ENCODE data around the gene PARD3. TPM values are rescaled to one million over a fixed set of nuclear protein-coding genes. Genes with fewer than 3 reads are reported as not detected.
"Not testable (repeated sequence)": the region's sequence is repeated elsewhere in the genome, so short reads cannot be mapped to it uniquely, and the experiment has no call there.

The PARD3 gene
- total RNA-seq, 1 donor from 2014 or later, result 76.4 TPM

DNA sequence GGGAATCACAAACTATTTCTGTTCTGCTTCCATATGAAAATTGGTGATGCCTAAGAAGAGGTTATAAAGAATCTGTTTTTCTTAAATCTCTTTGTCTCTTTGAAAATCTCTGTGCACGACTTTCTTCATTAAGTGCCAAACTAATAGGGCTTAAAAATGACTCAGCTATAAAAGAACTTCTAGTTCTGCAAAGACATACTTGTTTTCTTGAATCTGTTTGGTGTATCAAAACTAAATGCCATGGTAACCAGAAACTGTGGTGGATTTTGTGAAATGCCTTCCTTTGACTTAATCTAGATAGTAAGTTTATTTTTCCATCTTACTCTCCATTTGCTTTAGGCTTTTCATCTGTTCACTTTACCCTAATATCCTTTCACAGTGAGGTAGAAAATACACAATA, 417.8 kb downstream of the PARD3 start:
- Histone ChIP-seq H3K36me3 (ENCODE audit: control insufficient read depth, insufficient read depth, low read length) (no peaks in the 10 kb centered on the region), H3K27me3 (ENCODE audit: control insufficient read depth, insufficient read depth, low read length) (no peaks in the 10 kb centered on the region), H3K4me3 (ENCODE audit: low read depth, low read length) (no peak overlapping the region)
- DNase-seq (ENCODE audit: low read depth), result no peak
- TF ChIP-seq, protein P1, sequence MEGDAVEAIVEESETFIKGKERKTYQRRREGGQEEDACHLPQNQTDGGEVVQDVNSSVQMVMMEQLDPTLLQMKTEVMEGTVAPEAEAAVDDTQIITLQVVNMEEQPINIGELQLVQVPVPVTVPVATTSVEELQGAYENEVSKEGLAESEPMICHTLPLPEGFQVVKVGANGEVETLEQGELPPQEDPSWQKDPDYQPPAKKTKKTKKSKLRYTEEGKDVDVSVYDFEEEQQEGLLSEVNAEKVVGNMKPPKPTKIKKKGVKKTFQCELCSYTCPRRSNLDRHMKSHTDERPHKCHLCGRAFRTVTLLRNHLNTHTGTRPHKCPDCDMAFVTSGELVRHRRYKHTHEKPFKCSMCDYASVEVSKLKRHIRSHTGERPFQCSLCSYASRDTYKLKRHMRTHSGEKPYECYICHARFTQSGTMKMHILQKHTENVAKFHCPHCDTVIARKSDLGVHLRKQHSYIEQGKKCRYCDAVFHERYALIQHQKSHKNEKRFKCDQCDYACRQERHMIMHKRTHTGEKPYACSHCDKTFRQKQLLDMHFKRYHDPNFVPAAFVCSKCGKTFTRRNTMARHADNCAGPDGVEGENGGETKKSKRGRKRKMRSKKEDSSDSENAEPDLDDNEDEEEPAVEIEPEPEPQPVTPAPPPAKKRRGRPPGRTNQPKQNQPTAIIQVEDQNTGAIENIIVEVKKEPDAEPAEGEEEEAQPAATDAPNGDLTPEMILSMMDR (IDR thresholded peaks at IDR 0.05; ENCODE audit: insufficient read depth, low read length, poor library complexity, severe bottlenecking), result no peak

DNA sequence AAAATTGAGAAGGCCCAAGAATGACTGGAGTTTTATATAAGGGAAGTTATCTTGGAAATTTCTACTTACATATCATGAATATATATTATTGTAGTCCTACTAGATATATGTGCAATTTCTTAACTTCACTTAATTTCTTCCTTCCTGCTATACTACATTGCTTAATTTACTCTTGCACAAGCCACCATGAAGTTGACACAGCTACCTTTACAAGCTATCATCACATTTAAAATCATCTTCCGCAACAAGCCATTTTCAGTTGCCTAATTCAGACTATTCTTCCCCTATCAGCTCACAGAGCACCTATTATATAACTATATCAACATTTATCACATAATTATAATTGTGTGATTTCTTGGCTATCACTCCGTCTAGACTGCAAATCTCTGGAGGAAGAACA, 418.4 kb downstream of the PARD3 start:
- no peak for DNase-seq (ENCODE audit: low read depth)
- H3K27me3 ChIP-seq (ENCODE audit: control insufficient read depth, insufficient read depth, low read length), result no peaks in the 10 kb centered on the region
- TF ChIP-seq, protein P1 (IDR thresholded peaks at IDR 0.05; ENCODE audit: insufficient read depth, low read length, poor library complexity, severe bottlenecking), result no peak
- no peaks in the 10 kb centered on the region for H3K36me3 ChIP-seq (ENCODE audit: control insufficient read depth, insufficient read depth, low read length)
- H3K4me3 ChIP-seq (ENCODE audit: low read depth, low read length), result no peak overlapping the region

DNA sequence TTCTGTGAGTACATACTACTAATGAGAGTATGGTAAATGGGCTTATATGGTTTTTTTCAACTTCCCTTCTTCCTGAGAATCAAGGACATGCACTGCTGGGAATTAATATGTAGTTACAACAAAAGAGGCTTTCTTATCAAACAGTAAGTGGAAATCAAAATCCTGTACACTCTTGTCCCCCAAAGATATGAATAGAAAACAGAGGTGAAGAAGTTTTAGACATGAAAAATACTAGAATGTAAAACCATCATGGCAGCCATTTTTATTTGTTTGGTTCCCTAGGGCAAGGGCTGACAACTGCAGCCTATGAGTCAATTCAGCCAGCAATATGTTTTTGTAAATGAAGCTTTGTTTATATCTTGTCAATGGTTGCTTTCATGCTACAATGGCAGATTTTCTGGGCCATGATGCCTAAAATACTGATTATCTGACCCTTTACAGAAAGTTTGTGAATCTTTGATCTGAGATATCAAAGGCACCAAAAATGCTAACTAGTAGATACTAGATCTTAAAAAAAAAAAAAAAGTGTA, 422.4 kb downstream of the PARD3 start:
- TF ChIP-seq, protein P1 (IDR thresholded peaks at IDR 0.05; ENCODE audit: insufficient read depth, low read length, poor library complexity, severe bottlenecking), result no peak
- Histone ChIP-seq H3K27me3 (ENCODE audit: control insufficient read depth, insufficient read depth, low read length) (no peaks in the 10 kb centered on the region), H3K4me3 (ENCODE audit: low read depth, low read length) (no peak overlapping the region), H3K36me3 (ENCODE audit: control insufficient read depth, insufficient read depth, low read length) (no peaks in the 10 kb centered on the region)
- DNase-seq (ENCODE audit: low read depth), result no peak

DNA sequence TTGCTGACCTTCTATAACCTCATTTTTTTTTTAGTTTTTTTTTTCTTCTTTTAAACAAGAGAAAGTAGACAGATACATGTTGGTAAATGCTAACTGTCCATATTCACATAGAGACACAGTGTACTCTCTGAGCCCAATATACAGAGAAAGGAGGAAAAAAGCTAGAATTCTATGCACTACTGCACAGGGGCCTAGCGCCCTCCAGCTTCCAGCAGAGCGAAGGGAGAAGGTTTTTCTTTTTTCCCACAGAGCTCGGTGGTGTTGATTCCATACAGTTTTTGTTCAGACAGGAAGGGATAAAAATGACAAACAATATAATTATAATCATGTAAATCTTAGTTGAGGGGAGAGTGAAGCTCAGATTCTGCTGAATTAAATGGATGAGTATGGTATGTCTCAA, 423.9 kb downstream of the PARD3 start:
- DNase-seq (ENCODE audit: low read depth); H3K36me3 ChIP-seq (ENCODE audit: control insufficient read depth, insufficient read depth, low read length); H3K27me3 ChIP-seq (ENCODE audit: control insufficient read depth, insufficient read depth, low read length); H3K4me3 ChIP-seq (ENCODE audit: low read depth, low read length): not testable (repeated sequence)

DNA sequence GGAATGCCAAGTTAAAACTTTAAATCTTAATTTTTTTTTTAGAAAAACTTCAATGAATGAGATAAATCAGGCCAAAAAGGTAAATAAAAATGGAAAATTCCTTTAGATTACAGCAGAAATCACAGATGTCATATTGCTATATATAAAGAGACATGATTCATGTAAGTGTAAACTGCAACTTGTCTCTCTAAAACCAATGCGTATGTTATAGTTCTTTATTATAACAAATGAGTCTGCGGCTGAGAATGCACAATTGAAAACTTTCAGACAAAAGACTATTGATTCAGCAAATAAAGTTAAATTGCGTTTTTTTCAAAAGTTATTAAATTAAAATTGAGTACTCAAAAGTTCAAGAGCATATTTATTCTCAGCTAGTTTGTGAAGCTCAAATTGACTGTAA, 425.3 kb downstream of the PARD3 start:
- no peaks in the 10 kb centered on the region for H3K27me3 ChIP-seq (ENCODE audit: control insufficient read depth, insufficient read depth, low read length)
- no peak for DNase-seq (ENCODE audit: low read depth)
- H3K36me3 ChIP-seq (ENCODE audit: control insufficient read depth, insufficient read depth, low read length), result no peaks in the 10 kb centered on the region
- H3K4me3 ChIP-seq (ENCODE audit: low read depth, low read length), result no peak overlapping the region
- TF ChIP-seq, protein P1 (IDR thresholded peaks at IDR 0.05; ENCODE audit: insufficient read depth, low read length, poor library complexity, severe bottlenecking), result no peak

DNA sequence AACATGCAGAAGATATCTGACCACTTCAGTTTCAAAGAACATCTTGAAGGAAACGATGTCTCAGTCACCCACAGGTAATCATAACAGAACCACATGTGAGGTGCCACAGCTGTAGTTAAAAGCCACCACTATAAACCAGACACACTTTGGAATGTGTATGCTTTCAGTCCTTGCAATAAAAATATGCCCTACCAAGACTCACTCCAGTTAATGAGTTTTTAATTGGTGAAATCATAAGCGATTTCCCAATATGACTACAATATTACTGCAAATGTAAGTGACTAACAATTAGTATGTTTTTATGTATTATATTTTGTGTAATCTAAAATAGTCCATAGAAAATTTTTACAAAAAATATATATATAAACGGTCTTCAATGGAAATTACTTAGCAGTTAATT, 428.2 kb downstream of the PARD3 start:
- Histone ChIP-seq H3K36me3 (ENCODE audit: control insufficient read depth, insufficient read depth, low read length) (no peaks in the 10 kb centered on the region), H3K27me3 (ENCODE audit: control insufficient read depth, insufficient read depth, low read length) (no peaks in the 10 kb centered on the region), H3K4me3 (ENCODE audit: low read depth, low read length) (no peak overlapping the region)
- DNase-seq (ENCODE audit: low read depth), result no peak
- TF ChIP-seq, protein P1 (IDR thresholded peaks at IDR 0.05; ENCODE audit: insufficient read depth, low read length, poor library complexity, severe bottlenecking), result no peak

All from kidney epithelial cell (primary cell).